Measurements from ENCODE around the gene PRRC2B.
"Not testable (repeated sequence)": the region's sequence is repeated elsewhere in the genome, so short reads cannot be mapped to it uniquely, and the experiment has no call there.

The PRRC2B gene

GRCh38 chr9:131468031-131468430, 74.1 kb downstream of the PRRC2B start:
- H3K4me3 ChIP-seq (ENCODE audit: insufficient read depth, low read depth, low read length): no peak overlapping the region
- H3K27me3 ChIP-seq (ENCODE audit: control insufficient read depth, insufficient read depth, low read length, poor library complexity, severe bottlenecking): no peaks in the 10 kb centered on the region
- no peak overlapping the region for H3K27ac ChIP-seq (ENCODE audit: insufficient read depth, low read depth, low read length, poor library complexity, severe bottlenecking)
- 89 to 97% methylated on average over 2 to 4 of the region's 4 CpGs for WGBS, 2 experiments
- no peaks in the 10 kb centered on the region for H3K4me1 ChIP-seq (ENCODE audit: control insufficient read depth, insufficient read depth, low read length)
- no peaks in the 10 kb centered on the region for H3K9me3 ChIP-seq (ENCODE audit: control insufficient read depth, low read length)
- H3K36me3 ChIP-seq (ENCODE audit: control insufficient read depth, insufficient read depth, low read length): peaks cover 69% of the 10 kb centered on the region

- peaks cover 77% of the 10 kb centered on the region for H3K36me3 ChIP-seq (ENCODE audit: control insufficient read depth, insufficient read depth, low read length)
- no peaks in the 10 kb centered on the region for H3K4me1 ChIP-seq (ENCODE audit: control insufficient read depth, insufficient read depth, low read length)
- 96% methylated on average over 6 of the region's 6 CpGs for WGBS, 2 experiments
- no peaks in the 10 kb centered on the region for H3K27me3 ChIP-seq (ENCODE audit: control insufficient read depth, insufficient read depth, low read length, poor library complexity, severe bottlenecking)
- H3K4me3 ChIP-seq (ENCODE audit: insufficient read depth, low read depth, low read length): no peak overlapping the region
- no peak overlapping the region for H3K27ac ChIP-seq (ENCODE audit: insufficient read depth, low read depth, low read length, poor library complexity, severe bottlenecking)
- no peaks in the 10 kb centered on the region for H3K9me3 ChIP-seq (ENCODE audit: control insufficient read depth, low read length)
These were observed 75.5 kb downstream of the PRRC2B start for GRCh38 chr9:131469356-131469755.

GRCh38 chr9:131469951-131470350, 76.1 kb downstream of the PRRC2B start:
- 97 to 98% methylated on average over 16 of the region's 16 CpGs for WGBS, 2 experiments
- Histone ChIP-seq H3K4me3 (ENCODE audit: insufficient read depth, low read depth, low read length) (no peak overlapping the region), H3K27me3 (ENCODE audit: control insufficient read depth, insufficient read depth, low read length, poor library complexity, severe bottlenecking) (no peaks in the 10 kb centered on the region), H3K9me3 (ENCODE audit: control insufficient read depth, low read length) (no peaks in the 10 kb centered on the region), H3K36me3 (ENCODE audit: control insufficient read depth, insufficient read depth, low read length) (peaks cover 77% of the 10 kb centered on the region), H3K4me1 (ENCODE audit: control insufficient read depth, insufficient read depth, low read length) (no peaks in the 10 kb centered on the region), H3K27ac (ENCODE audit: insufficient read depth, low read depth, low read length, poor library complexity, severe bottlenecking) (no peak overlapping the region)

DNA sequence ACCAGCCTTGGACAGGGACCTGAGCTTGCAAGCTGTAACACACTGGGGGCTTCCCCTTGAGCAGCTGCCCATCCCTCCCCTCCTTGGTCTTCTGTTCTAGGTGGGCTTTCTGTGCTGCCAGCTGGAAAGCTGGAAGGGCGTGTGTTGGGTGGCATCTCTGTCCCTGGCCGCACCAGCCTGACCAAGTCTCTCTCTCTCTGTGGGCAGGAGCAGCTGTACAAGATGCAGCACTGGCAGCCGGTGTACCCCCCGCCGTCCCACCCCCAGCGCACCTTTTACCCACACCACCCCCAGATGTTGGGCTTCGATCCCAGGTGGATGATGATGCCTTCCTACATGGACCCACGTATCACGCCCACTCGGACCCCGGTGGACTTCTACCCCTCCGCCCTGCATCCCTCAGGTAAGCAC, 76.7 kb downstream of the PRRC2B start:
- no peaks in the 10 kb centered on the region for H3K27me3 ChIP-seq (ENCODE audit: control insufficient read depth, insufficient read depth, low read length, poor library complexity, severe bottlenecking)
- 96 to 97% methylated on average over 12 of the region's 12 CpGs for WGBS, 2 experiments
- H3K36me3 ChIP-seq (ENCODE audit: control insufficient read depth, insufficient read depth, low read length): peaks cover 77% of the 10 kb centered on the region

GRCh38 chr9:131472085-131472484, 78.2 kb downstream of the PRRC2B start:
- not testable (repeated sequence) for H3K4me3 ChIP-seq (ENCODE audit: insufficient read depth, low read depth, low read length); H3K4me1 ChIP-seq (ENCODE audit: control insufficient read depth, insufficient read depth, low read length); H3K27me3 ChIP-seq (ENCODE audit: control insufficient read depth, insufficient read depth, low read length, poor library complexity, severe bottlenecking); H3K27ac ChIP-seq (ENCODE audit: insufficient read depth, low read depth, low read length, poor library complexity, severe bottlenecking); H3K9me3 ChIP-seq (ENCODE audit: control insufficient read depth, low read length)
- H3K36me3 ChIP-seq (ENCODE audit: control insufficient read depth, insufficient read depth, low read length): peaks cover 78% of the 10 kb centered on the region
- WGBS, 2 experiments: 96 to 100% methylated on average over 3 to 5 of the region's 5 CpGs

More for the DNA sequence above, 76.7 kb downstream of the PRRC2B start:
- no peak overlapping the region for H3K27ac ChIP-seq (ENCODE audit: insufficient read depth, low read depth, low read length, poor library complexity, severe bottlenecking)
- H3K4me1 ChIP-seq (ENCODE audit: control insufficient read depth, insufficient read depth, low read length): no peaks in the 10 kb centered on the region
- no peaks in the 10 kb centered on the region for H3K9me3 ChIP-seq (ENCODE audit: control insufficient read depth, low read length)
- no peak overlapping the region for H3K4me3 ChIP-seq (ENCODE audit: insufficient read depth, low read depth, low read length)

GRCh38 chr9:131473198-131473885, 79.5 kb downstream of the PRRC2B start:
- H3K36me3 ChIP-seq (ENCODE audit: control insufficient read depth, insufficient read depth, low read length): peaks cover 73% of the 10 kb centered on the region
- no peaks in the 10 kb centered on the region for H3K4me1 ChIP-seq (ENCODE audit: control insufficient read depth, insufficient read depth, low read length)
- no peak overlapping the region for H3K27ac ChIP-seq (ENCODE audit: insufficient read depth, low read depth, low read length, poor library complexity, severe bottlenecking)
- H3K4me3 ChIP-seq (ENCODE audit: insufficient read depth, low read depth, low read length): no peak overlapping the region
- H3K9me3 ChIP-seq (ENCODE audit: control insufficient read depth, low read length): no peaks in the 10 kb centered on the region
- H3K27me3 ChIP-seq (ENCODE audit: control insufficient read depth, insufficient read depth, low read length, poor library complexity, severe bottlenecking): no peaks in the 10 kb centered on the region
- WGBS, 2 experiments: 96 to 97% methylated on average over 9 of the region's 9 CpGs

- no peak overlapping the region for H3K4me3 ChIP-seq (ENCODE audit: insufficient read depth, low read depth, low read length)
- H3K36me3 ChIP-seq (ENCODE audit: control insufficient read depth, insufficient read depth, low read length): peaks cover 76% of the 10 kb centered on the region
- no peak overlapping the region for H3K27ac ChIP-seq (ENCODE audit: insufficient read depth, low read depth, low read length, poor library complexity, severe bottlenecking)
- no peaks in the 10 kb centered on the region for H3K4me1 ChIP-seq (ENCODE audit: control insufficient read depth, insufficient read depth, low read length)
- no peaks in the 10 kb centered on the region for H3K9me3 ChIP-seq (ENCODE audit: control insufficient read depth, low read length)
- H3K27me3 ChIP-seq (ENCODE audit: control insufficient read depth, insufficient read depth, low read length, poor library complexity, severe bottlenecking): no peaks in the 10 kb centered on the region
- WGBS, 2 experiments: 94 to 96% methylated on average over 10 of the region's 10 CpGs
These were observed 80.0 kb downstream of the PRRC2B start for GRCh38 chr9:131473891-131474290.

GRCh38 chr9:131474711-131475110, 80.8 kb downstream of the PRRC2B start:
- Histone ChIP-seq H3K36me3 (ENCODE audit: control insufficient read depth, insufficient read depth, low read length) (peaks cover 81% of the 10 kb centered on the region), H3K9me3 (ENCODE audit: control insufficient read depth, low read length) (no peaks in the 10 kb centered on the region), H3K27me3 (ENCODE audit: control insufficient read depth, insufficient read depth, low read length, poor library complexity, severe bottlenecking) (no peaks in the 10 kb centered on the region), H3K4me3 (ENCODE audit: insufficient read depth, low read depth, low read length) (no peak overlapping the region), H3K27ac (ENCODE audit: insufficient read depth, low read depth, low read length, poor library complexity, severe bottlenecking) (no peak overlapping the region), H3K4me1 (ENCODE audit: control insufficient read depth, insufficient read depth, low read length) (no peaks in the 10 kb centered on the region)
- 92 to 96% methylated on average over 16 of the region's 16 CpGs for WGBS, 2 experiments

DNA sequence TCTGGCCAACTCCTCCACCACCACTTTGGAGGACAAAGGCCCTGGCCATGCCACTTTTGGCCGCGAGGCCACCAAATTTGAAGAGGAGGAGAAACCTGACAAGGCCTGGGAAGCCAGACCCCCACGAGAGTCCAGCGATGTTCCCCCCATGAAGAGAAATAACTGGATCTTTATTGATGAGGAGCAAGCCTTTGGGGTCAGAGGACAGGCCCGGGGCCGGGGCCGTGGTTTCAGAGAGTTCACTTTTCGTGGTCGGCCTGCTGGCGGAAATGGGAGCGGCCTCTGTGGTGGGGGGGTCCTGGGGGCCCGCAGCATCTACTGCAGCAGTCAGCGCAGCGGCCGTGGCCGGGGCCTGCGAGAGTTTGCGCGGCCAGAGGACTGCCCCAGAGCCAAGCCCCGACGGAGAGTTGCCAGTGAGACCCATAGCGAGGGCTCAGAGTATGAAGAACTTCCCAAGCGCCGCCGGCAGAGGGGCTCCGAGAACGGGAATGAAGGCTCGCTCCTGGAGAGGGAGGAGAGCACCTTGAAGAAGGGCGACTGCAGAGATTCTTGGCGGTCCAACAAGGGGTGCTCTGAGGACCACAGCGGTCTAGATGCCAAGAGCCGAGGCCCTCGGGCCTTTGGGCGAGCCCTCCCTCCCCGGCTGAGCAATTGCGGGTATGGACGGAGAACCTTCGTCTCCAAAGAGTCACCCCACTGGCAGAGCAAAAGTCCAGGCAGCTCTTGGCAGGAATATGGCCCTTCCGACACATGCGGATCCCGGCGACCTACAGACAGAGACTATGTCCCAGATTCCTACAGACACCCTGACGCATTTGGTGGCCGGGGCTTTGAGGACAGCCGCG, 81.4 kb downstream of the PRRC2B start:
- Histone ChIP-seq H3K4me3 (ENCODE audit: insufficient read depth, low read depth, low read length) (no peak overlapping the region), H3K9me3 (ENCODE audit: control insufficient read depth, low read length) (no peaks in the 10 kb centered on the region), H3K36me3 (ENCODE audit: control insufficient read depth, insufficient read depth, low read length) (peaks cover 81% of the 10 kb centered on the region), H3K4me1 (ENCODE audit: control insufficient read depth, insufficient read depth, low read length) (no peaks in the 10 kb centered on the region), H3K27ac (ENCODE audit: insufficient read depth, low read depth, low read length, poor library complexity, severe bottlenecking) (no peak overlapping the region), H3K27me3 (ENCODE audit: control insufficient read depth, insufficient read depth, low read length, poor library complexity, severe bottlenecking) (no peaks in the 10 kb centered on the region)
- WGBS, 2 experiments: 96% methylated on average over 46 of the region's 46 CpGs

DNA sequence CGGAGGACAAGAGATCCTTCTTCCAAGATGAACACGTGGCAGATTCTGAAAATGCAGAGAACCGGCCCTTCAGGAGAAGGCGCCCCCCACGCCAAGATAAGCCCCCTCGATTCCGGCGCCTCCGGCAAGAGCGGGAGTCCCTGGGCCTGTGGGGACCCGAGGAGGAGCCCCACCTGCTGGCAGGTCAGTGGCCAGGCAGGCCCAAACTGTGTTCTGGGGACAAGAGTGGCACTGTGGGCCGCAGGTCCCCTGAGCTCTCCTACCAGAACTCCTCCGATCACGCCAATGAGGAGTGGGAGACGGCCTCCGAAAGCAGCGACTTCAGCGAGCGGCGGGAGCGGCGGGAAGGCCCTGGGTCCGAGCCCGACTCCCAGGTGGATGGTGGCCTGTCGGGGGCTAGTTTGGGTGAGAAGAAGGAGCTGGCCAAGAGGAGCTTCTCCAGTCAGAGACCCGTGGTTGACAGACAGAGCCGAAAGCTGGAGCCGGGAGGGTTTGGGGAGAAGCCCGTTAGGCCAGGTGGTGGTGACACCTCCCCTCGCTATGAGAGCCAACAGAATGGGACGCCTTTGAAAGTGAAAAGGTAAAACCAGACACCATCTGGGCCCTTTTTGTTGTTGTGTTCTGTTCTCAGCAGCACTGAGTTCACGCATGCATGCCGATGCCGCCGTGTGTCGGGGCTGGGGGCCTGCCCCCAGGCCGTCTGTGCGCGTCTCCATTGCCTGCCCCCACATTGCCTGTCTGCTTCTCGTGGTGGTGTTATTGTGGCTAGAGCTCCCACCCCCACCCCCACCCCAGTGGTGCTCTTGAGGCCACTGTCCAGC, 82.3 kb downstream of the PRRC2B start:
- Histone ChIP-seq H3K27ac (ENCODE audit: insufficient read depth, low read depth, low read length, poor library complexity, severe bottlenecking) (no peak overlapping the region), H3K9me3 (ENCODE audit: control insufficient read depth, low read length) (no peaks in the 10 kb centered on the region), H3K27me3 (ENCODE audit: control insufficient read depth, insufficient read depth, low read length, poor library complexity, severe bottlenecking) (no peaks in the 10 kb centered on the region), H3K36me3 (ENCODE audit: control insufficient read depth, insufficient read depth, low read length) (peaks cover 80% of the 10 kb centered on the region), H3K4me3 (ENCODE audit: insufficient read depth, low read depth, low read length) (no peak overlapping the region), H3K4me1 (ENCODE audit: control insufficient read depth, insufficient read depth, low read length) (no peaks in the 10 kb centered on the region)
- WGBS, 2 experiments: 95 to 96% methylated on average over 40 of the region's 40 CpGs

Measured in ectodermal cell (in vitro differentiated cells).